ENCODE results near the gene COMMD1.
"Not testable (repeated sequence)": the region's sequence is repeated elsewhere in the genome, so short reads cannot be mapped to it uniquely, and the experiment has no call there.

The COMMD1 gene

DNA sequence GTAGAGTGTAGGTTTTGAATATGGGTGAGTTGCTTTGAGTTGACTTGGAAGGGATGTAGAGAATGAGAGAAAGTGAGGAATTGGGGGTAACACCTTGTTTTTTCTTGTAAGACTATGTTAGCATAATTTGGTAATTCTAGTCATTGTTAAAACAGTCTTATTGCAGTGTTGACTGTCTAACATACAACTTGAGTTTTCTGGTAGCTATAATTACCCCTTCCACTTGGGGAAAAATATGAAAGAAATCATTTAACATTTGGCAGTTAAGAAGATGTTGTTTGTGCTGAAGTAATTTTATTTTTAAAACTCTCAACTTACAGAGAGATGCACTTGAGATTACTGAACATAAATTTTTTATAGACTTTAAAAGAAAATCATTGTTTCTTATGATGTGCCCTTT lies 108.2 kb downstream of the COMMD1 start:
- no peaks in the 10 kb centered on the region for H3K27me3 Mint-ChIP-seq
- no peaks in the 10 kb centered on the region for H3K4me1 Mint-ChIP-seq (ENCODE audit: low read depth)
- no peak overlapping the region for H3K27ac Mint-ChIP-seq
- no peaks in the 10 kb centered on the region for H3K9me3 Mint-ChIP-seq
- no peak overlapping the region for H3K4me3 Mint-ChIP-seq
- peaks cover 12% of the 10 kb centered on the region for H3K36me3 Mint-ChIP-seq (ENCODE audit: low read depth)

DNA sequence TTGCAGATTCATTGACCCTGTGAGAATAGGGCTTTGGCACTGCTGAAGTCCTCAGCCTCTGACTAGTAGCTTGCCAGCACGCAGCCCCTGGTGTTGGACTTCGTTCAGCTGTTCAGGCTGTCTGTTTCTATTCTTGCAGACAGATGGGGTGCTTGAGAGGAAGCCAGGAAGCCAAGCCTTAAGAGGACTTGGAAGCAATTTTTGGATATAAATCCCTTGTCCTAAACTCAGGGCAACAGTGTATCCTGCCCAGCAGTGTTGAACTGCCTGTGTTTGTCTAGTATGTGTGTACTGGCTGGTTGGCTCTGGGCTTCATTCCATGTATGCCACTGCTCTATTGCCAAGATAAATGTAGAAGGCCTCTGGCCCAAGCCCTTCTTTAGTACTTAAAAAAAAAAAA lies 108.6 kb downstream of the COMMD1 start:
- peaks cover 13% of the 10 kb centered on the region for H3K36me3 Mint-ChIP-seq (ENCODE audit: low read depth)
- no peak overlapping the region for H3K27ac Mint-ChIP-seq
- no peaks in the 10 kb centered on the region for H3K27me3 Mint-ChIP-seq
- H3K4me3 Mint-ChIP-seq, result no peak overlapping the region
- no peaks in the 10 kb centered on the region for H3K4me1 Mint-ChIP-seq (ENCODE audit: low read depth)
- no peaks in the 10 kb centered on the region for H3K9me3 Mint-ChIP-seq

DNA sequence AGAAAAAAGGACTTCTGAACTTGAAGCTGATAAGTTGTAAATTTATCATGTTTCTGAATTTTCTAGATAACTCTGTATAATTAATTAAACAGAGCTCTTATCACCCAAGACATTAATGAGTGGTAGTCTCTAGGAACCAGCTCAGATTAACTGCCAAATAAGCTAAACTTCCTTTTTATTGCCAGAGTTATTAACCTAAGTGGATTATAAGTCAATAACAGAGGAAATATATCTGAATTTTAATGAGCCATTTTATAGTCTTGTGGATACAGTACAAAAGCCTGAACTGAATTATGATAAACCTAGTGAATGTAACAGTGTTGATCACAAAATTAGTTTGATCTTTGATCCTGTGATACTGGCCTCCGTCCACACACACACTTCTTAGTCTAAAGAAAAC lies 111.5 kb downstream of the COMMD1 start:
- H3K36me3 Mint-ChIP-seq (ENCODE audit: low read depth), result peaks cover 31% of the 10 kb centered on the region
- H3K4me3 Mint-ChIP-seq, result no peak overlapping the region
- H3K4me1 Mint-ChIP-seq (ENCODE audit: low read depth), result no peaks in the 10 kb centered on the region
- no peak overlapping the region for H3K27ac Mint-ChIP-seq
- no peaks in the 10 kb centered on the region for H3K9me3 Mint-ChIP-seq
- no peaks in the 10 kb centered on the region for H3K27me3 Mint-ChIP-seq

DNA sequence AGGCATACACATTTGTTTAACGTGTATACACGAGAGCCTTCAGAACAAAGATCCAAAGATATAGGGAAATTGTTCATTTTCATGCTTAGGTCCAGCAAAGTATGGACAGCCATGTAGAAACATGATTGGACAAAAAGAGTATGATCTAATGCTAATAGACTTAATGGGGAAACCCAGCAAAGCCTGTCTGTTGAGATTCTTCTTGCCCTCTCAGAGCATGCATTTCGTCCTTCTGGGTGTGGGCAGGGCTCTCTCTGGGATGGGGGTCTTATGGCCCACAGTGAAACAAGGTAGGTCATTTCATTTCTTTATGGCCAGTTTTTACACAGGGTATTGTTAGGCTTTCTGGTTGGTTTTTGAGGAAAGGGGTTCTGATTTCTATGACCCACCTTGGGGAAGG lies 124.4 kb downstream of the COMMD1 start:
- no peaks in the 10 kb centered on the region for H3K9me3 Mint-ChIP-seq
- no peak overlapping the region for H3K4me3 Mint-ChIP-seq
- peaks cover 4% of the 10 kb centered on the region for H3K4me1 Mint-ChIP-seq (ENCODE audit: low read depth)
- H3K27ac Mint-ChIP-seq, result no peak overlapping the region
- peaks cover 4% of the 10 kb centered on the region for H3K36me3 Mint-ChIP-seq (ENCODE audit: low read depth)
- H3K27me3 Mint-ChIP-seq, result no peaks in the 10 kb centered on the region

DNA sequence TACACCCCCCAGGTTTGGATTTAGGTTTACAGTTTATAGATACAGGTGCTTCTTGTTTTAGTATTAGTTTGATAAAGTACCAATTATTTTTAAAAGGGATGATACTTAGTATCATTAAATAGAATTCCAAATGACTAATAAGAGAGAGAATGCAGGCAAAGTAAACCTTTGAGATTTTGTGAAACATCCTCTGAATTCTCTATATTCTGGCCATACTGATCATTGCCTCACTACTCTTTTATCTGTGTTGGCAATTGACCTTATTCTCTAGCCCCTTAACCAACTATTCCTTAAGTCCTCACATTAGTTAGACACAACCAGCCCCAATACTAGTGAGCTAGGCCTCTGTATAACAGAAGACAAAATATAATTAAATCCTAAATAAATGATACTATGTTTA lies 125.4 kb downstream of the COMMD1 start:
- no peak overlapping the region for H3K27ac Mint-ChIP-seq
- no peak overlapping the region for H3K4me3 Mint-ChIP-seq
- H3K36me3 Mint-ChIP-seq (ENCODE audit: low read depth), result peaks cover 4% of the 10 kb centered on the region
- no peaks in the 10 kb centered on the region for H3K27me3 Mint-ChIP-seq
- H3K9me3 Mint-ChIP-seq, result no peaks in the 10 kb centered on the region
- peaks cover 4% of the 10 kb centered on the region for H3K4me1 Mint-ChIP-seq (ENCODE audit: low read depth)

DNA sequence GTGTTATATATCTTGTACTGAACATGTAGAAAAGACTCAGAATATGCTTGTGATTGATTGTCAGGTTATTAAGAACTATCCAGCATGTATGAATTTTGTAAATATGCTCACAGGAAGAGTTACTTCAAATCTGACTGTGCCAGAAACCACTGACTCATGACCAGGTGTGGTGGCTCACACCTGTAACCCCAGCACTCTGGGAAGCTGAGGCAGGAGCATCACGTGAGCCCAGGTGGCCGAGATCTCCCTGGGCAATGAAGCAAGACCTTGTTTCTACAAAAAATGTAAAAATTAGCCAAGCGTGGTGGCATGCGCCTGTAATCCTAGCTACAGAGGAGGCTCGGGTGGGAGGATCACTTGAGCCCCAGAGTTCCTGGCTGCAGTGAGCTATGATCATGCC lies 126.6 kb downstream of the COMMD1 start:
- Mint-ChIP-seq H3K9me3 (no peaks in the 10 kb centered on the region), H3K27ac (no peak overlapping the region), H3K4me1 (ENCODE audit: low read depth) (peaks cover 4% of the 10 kb centered on the region), H3K36me3 (ENCODE audit: low read depth) (peaks cover 4% of the 10 kb centered on the region), H3K27me3 (no peaks in the 10 kb centered on the region), H3K4me3 (no peak overlapping the region)

DNA sequence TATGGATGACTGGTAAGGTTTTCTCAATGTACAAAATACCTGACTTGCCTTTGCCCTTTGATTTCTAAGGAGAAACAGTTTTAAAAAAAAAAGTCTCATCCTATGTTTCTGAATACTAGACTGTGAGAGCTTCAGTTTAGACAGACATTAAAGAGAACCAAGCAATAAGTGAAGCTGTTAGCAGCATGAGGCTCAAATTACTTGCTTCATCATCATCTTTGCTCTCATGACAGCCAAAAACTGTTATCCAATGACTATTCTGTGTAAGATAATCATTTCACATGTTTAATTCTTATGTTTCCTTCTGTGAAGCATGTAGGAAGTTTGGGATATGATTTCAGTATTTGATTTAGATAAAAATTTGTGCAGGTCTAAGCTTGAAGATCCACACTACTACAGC lies 129.2 kb downstream of the COMMD1 start:
- H3K36me3 Mint-ChIP-seq (ENCODE audit: low read depth), result peaks cover 4% of the 10 kb centered on the region
- no peaks in the 10 kb centered on the region for H3K9me3 Mint-ChIP-seq
- no peaks in the 10 kb centered on the region for H3K27me3 Mint-ChIP-seq
- H3K4me1 Mint-ChIP-seq (ENCODE audit: low read depth), result peaks cover 16% of the 10 kb centered on the region
- H3K4me3 Mint-ChIP-seq, result no peak overlapping the region
- H3K27ac Mint-ChIP-seq, result no peak overlapping the region

DNA sequence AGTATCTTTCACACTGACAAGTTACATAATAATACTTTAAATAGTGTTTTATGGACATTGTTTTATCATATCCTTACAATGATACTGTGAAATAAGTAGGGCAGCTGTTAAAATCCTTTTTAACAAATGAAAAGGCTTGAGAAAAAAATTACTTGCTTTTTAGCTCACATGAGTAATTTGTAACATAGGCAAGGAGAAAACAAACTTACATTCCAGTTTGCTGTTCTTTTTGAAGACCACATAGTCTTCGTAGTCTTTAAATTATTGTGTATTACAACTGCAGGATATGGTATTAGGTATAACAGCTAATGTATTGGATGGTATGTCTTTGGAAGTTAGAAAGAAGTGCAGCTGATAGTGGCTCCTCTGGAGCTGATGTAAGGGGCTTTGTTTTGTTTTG lies 130.8 kb downstream of the COMMD1 start:
- no peaks in the 10 kb centered on the region for H3K9me3 Mint-ChIP-seq
- H3K4me1 Mint-ChIP-seq (ENCODE audit: low read depth), result peaks cover 28% of the 10 kb centered on the region
- H3K27me3 Mint-ChIP-seq, result no peaks in the 10 kb centered on the region
- H3K4me3 Mint-ChIP-seq, result no peak overlapping the region
- peaks cover 4% of the 10 kb centered on the region for H3K36me3 Mint-ChIP-seq (ENCODE audit: low read depth)
- H3K27ac Mint-ChIP-seq, result no peak overlapping the region

DNA sequence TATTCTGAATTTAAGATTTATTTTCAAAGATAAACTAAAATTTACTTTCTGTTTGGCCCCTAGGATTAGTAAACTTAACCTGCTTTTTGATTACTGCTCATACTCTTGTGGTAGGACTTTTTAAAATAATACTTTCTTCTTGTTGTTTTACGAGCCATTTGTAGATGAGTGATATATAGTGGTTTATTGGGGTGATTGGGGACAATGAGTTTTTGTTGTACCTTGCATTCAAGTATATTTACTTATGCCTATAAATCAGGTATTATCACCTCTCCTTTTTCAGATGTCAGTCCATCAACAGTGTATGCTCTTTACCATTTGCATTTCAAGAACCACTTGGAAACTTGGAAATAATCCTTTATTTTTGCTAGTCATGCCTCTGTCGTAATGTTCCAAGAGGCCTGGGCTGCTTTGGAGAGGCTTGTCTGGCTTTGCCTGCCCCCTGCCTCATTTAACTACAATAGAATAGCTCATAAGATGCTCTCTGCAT lies 131.3 kb downstream of the COMMD1 start:
- Mint-ChIP-seq H3K36me3 (ENCODE audit: low read depth) (peaks cover 4% of the 10 kb centered on the region), H3K4me3 (no peak overlapping the region), H3K4me1 (ENCODE audit: low read depth) (peaks cover 30% of the 10 kb centered on the region), H3K27ac (no peak overlapping the region), H3K27me3 (no peaks in the 10 kb centered on the region), H3K9me3 (no peaks in the 10 kb centered on the region)

DNA sequence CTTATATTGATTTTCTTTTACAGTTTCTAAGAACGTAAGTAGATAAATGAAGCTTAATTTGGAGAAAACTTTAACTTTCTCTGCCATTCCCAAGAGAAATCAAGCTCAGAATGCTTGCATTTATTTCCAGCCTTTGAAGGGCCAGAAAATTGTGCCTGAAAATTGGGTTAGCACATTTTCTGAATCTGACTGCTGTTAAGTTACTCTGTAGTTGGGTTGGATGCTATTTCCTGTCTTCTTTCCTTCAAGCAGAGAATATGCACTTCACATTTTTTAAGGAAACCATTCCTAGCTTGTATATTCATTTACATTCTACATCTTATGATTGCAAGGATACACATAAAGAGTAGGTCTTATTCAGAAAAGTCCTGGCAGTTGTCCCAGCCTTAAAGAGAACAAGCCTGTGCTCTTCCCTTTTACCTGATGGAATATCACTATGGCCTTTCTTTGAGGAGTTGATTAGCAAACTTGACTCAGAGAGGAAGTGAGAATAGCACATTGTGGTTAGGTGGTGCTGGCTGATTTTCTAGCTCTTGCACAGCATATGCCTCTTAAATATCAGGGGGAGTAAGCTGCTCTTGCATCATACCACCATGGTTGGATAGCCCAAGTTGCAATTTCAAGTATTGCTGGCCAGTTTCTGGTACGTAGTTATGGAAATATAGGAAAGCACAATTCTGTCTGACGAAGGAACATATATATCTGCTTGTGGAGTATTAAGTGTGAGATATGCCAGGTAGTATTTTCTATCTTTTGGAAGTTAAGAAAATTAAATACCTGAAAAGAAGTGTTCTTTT lies 133.7 kb downstream of the COMMD1 start:
- peak overlapping the region; percentile 79 for H3K27ac Mint-ChIP-seq
- H3K27me3 Mint-ChIP-seq, result no peaks in the 10 kb centered on the region
- peaks cover 25% of the 10 kb centered on the region for H3K4me1 Mint-ChIP-seq (ENCODE audit: low read depth)
- H3K36me3 Mint-ChIP-seq (ENCODE audit: low read depth), result peaks cover 6% of the 10 kb centered on the region
- H3K9me3 Mint-ChIP-seq, result peaks cover 3% of the 10 kb centered on the region
- no peak overlapping the region for H3K4me3 Mint-ChIP-seq

DNA sequence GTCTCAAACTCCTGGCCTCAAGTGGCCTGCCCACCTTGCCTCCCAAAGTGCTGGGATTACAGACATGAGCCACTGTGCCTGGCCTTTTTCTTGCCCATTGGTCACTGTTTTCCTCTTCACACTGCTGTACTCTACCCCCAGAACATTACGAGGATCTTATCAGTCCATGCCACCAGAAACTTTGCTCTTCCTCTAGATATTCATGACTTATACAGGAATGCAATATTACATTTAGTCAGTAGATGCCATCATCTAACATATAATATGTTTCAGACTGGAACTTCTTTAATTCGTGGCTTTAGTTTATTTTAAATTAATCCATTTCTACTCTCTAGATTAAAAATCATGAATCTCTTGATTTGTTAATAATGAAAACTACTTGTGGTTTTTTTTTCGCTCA lies 135.5 kb downstream of the COMMD1 start:
- H3K27ac Mint-ChIP-seq, result peak overlapping the region; percentile 50
- peaks cover 25% of the 10 kb centered on the region for H3K4me1 Mint-ChIP-seq (ENCODE audit: low read depth)
- peaks cover 14% of the 10 kb centered on the region for H3K36me3 Mint-ChIP-seq (ENCODE audit: low read depth)
- peaks cover 6% of the 10 kb centered on the region for H3K9me3 Mint-ChIP-seq
- no peaks in the 10 kb centered on the region for H3K27me3 Mint-ChIP-seq
- no peak overlapping the region for H3K4me3 Mint-ChIP-seq

DNA sequence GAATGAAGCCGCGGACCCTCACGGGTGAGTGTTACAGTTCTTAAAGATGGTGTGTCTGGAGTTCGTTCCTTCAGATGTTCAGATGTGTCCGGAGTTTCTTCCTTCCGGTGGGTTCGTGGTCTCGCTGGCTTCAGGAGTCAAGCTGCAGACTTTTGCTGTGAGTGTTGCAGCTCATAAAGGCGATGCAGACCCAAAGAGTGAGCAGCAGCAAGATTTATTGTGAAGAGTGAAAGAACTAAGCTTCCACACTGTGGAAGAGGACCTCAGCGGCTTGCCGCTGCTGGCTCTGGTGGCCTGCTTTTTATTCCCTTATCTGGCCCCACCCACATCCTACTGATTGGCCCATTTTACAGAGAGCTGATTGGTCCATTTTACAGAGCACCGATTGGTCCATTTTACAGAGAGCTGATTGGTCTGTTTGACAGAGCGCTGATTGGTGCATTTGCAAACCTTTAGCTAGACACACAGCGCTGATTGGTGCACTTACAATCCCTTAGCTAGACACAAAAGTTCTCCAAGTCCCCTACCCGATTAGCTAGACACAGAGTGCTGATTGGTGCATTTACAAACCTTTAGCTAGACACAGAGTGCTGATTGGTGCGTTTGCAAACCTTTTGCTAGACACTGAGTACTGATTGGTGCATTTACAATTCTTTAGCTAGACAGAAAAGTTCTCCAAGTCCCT lies 136.4 kb downstream of the COMMD1 start:
- not testable (repeated sequence) for H3K9me3 Mint-ChIP-seq, H3K27ac Mint-ChIP-seq, H3K4me3 Mint-ChIP-seq, H3K27me3 Mint-ChIP-seq
- peaks cover 25% of the 10 kb centered on the region for H3K4me1 Mint-ChIP-seq (ENCODE audit: low read depth)
- H3K36me3 Mint-ChIP-seq (ENCODE audit: low read depth), result peaks cover 14% of the 10 kb centered on the region

DNA sequence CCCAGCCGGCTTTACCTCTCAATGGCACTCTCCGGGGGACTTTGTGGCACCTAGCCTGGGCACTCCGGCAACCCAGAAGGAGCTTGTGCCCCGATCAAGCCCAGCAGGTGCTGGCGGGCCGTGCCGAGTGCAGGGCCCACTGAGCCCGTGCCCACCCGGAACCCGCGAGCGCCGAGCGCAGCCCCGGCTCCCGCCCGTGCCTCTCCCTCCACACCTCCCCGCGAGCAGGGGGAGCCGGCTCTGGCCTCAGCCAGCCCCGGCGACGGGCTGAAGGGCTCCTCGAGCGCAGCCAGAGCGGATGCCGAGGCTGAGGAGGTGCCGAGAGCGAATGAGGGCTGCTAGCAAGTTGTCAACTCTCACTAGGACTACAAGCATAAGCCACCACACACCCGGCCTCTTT lies 136.9 kb downstream of the COMMD1 start:
- Mint-ChIP-seq H3K27ac (no peak overlapping the region), H3K36me3 (ENCODE audit: low read depth) (peaks cover 14% of the 10 kb centered on the region), H3K4me3 (no peak overlapping the region), H3K4me1 (ENCODE audit: low read depth) (peaks cover 25% of the 10 kb centered on the region), H3K27me3 (no peaks in the 10 kb centered on the region), H3K9me3 (peaks cover 6% of the 10 kb centered on the region)

DNA sequence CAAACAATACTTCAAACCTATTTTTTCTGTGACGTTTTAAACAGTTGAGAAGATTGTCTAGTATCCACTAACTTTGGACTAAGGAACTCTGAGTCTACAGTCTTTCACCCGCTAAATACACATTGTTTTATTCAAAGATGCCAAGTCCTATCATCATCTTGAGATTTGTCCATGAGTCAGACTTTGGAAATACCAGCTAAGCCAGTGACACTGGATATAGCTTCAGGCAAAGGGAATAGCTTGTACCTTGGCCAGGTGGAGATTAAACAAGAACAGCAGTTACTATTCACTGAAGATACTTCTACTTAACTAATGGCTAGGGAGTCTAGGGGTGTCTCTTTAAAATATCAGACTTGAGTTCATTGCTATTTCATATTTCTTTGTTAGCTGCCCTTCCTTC lies 137.5 kb downstream of the COMMD1 start:
- peaks cover 25% of the 10 kb centered on the region for H3K4me1 Mint-ChIP-seq (ENCODE audit: low read depth)
- peaks cover 14% of the 10 kb centered on the region for H3K36me3 Mint-ChIP-seq (ENCODE audit: low read depth)
- H3K27me3 Mint-ChIP-seq, result no peaks in the 10 kb centered on the region

DNA sequence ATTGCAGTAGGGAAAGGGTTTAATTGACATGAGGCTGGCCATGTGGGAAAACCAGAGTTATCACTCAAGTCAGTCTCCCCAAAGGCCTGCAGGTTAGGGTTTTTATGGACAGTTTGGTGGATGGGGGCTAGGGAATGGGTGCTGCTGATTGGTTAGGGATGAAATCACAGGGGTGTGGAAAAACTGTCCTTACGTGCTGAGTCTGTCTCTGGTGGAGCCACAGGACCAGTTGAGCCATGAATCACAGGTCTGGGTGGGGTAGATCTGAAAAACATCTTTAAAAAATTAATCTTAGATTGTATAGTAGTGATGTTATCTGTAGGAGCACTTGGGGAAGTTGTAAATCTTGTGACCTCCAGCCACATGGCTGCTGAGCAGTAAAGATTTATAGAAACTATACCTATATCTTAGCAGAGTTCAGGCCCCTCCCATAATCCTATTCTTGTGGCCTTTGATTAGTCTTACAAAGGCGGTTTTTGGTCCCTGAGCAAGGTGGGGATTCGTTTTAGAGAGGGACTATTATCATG lies 139.6 kb downstream of the COMMD1 start:
- H3K9me3 Mint-ChIP-seq, result peaks cover 6% of the 10 kb centered on the region
- no peaks in the 10 kb centered on the region for H3K27me3 Mint-ChIP-seq
- no peak overlapping the region for H3K4me3 Mint-ChIP-seq
- H3K27ac Mint-ChIP-seq, result no peak overlapping the region
- peaks cover 14% of the 10 kb centered on the region for H3K36me3 Mint-ChIP-seq (ENCODE audit: low read depth)
- H3K4me1 Mint-ChIP-seq (ENCODE audit: low read depth), result peaks cover 9% of the 10 kb centered on the region

More for the DNA sequence above, 137.5 kb downstream of the COMMD1 start:
- no peak overlapping the region for H3K27ac Mint-ChIP-seq
- H3K4me3 Mint-ChIP-seq, result no peak overlapping the region
- H3K9me3 Mint-ChIP-seq, result peaks cover 6% of the 10 kb centered on the region

Data from stimulated activated naive CD8-positive, alpha-beta T cell treated with anti-CD3 and anti-CD28 coated beads, Interleukin-15, Interleukin-2, amounts not matched to agents 100 ng/mL and 50 ng/mL, for 24 hours (primary cell).